H1 (cell line): ENCODE data around the gene HERC4.

Experiments used
- EZH2 ChIP-seq: fragments of 200-600 bp; sonication (generic); IDR thresholded peaks from 2 replicates; pipeline ENCODE4 v1.7.1; 2012; ENCODE audit warnings: low read depth, mild to moderate bottlenecking, moderate library complexity, low read length, inconsistent platforms; ENCODE audit not compliant: severe bottlenecking
- GABPA ChIP-seq: IDR thresholded peaks from 2 replicates; pipeline ENCODE4 v1.6.1; 2011; ENCODE audit warnings: mild to moderate bottlenecking, low read length, moderate library complexity, borderline replicate concordance; ENCODE audit not compliant: insufficient read depth
- USF2 ChIP-seq: IDR thresholded peaks from 2 replicates; pipeline ENCODE4 v1.6.1; 2011; ENCODE audit warnings: low read length, improper control_type of control experiment

- TF ChIP-seq GABPA (no peak), EZH2 (no peak), USF2 (no peak)
These were observed 74.1 kb downstream of the HERC4 start for GRCh38 chr10:68001000-68001399.
